IPS-18a (cell line): Measurements from ENCODE around the gene MAP2K5.

Experiments used
- H3K27ac ChIP-seq: one replicate; pipeline ENCODE4 v1.5.1; 2013; ENCODE audit warnings: low read length
- H3K27me3 ChIP-seq: one replicate; pipeline ENCODE4 v1.6.1; 2013; ENCODE audit warnings: mild to moderate bottlenecking, low read length; ENCODE audit not compliant: control insufficient read depth, insufficient read depth
- H3K36me3 ChIP-seq: one replicate; pipeline ENCODE4 v1.6.1; 2013; ENCODE audit warnings: low read depth, low read length; ENCODE audit not compliant: control insufficient read depth
- H3K4me1 ChIP-seq: one replicate; pipeline ENCODE4 v1.6.1; 2013; ENCODE audit warnings: low read depth, low read length; ENCODE audit not compliant: control insufficient read depth
- H3K4me3 ChIP-seq: one replicate; pipeline ENCODE4 v1.5.1; 2013; ENCODE audit warnings: low read length
- H3K9ac ChIP-seq: one replicate; pipeline ENCODE4 v1.6.1; 2013; ENCODE audit warnings: mild to moderate bottlenecking, low read length, moderate library complexity
- H3K9me3 ChIP-seq: one replicate; pipeline ENCODE4 v1.6.1; 2013; ENCODE audit warnings: low read depth, low read length; ENCODE audit not compliant: control insufficient read depth

The MAP2K5 gene

GRCh38 chr15:67719330-67719959 is 176.9 kb downstream of the MAP2K5 start:
- Histone ChIP-seq H3K36me3 (no peaks in the 10 kb centered on the region), H3K27ac (no peak overlapping the region), H3K27me3 (no peaks in the 10 kb centered on the region), H3K9ac (no peak overlapping the region), H3K4me3 (no peak overlapping the region), H3K4me1 (no peaks in the 10 kb centered on the region), H3K9me3 (no peaks in the 10 kb centered on the region)

DNA sequence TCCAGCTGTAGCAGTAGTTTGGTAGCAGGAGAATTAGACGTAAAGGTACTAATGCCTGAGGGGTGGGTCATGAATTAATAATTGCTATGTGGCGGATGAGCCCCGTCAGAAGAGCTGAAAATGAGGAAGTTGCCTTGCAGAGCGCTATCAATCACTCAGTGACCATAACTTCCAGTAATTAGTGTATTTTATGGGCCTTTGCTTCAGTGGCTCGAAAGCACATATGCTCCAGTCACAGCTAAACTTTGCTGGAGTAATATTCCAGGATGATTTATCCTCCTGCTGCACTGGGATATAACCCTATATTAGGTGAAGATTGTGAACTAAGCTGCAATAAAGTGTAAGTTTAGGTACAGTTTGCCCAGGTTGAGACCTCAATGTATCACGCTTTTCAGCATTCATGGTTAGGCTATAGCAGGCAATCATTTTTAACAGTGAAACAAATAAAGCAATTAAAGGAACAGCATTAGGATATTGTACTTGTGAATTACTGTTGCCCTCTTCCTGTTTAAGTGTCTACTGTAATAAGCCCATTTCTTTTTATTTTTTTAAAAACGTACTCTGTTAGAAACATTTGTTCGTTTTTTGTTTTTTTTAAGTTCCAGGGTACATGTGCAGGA is 178.2 kb downstream of the MAP2K5 start:
- H3K4me1 ChIP-seq = no peaks in the 10 kb centered on the region
- no peaks in the 10 kb centered on the region for H3K27me3 ChIP-seq
- H3K9ac ChIP-seq = no peak overlapping the region
- no peaks in the 10 kb centered on the region for H3K36me3 ChIP-seq
- no peak overlapping the region for H3K27ac ChIP-seq
- H3K9me3 ChIP-seq = no peaks in the 10 kb centered on the region
- no peak overlapping the region for H3K4me3 ChIP-seq

GRCh38 chr15:67722030-67722817 is 179.7 kb downstream of the MAP2K5 start:
- no peaks in the 10 kb centered on the region for H3K36me3 ChIP-seq
- no peak overlapping the region for H3K27ac ChIP-seq
- H3K9me3 ChIP-seq = no peaks in the 10 kb centered on the region
- no peaks in the 10 kb centered on the region for H3K27me3 ChIP-seq
- H3K4me1 ChIP-seq = no peaks in the 10 kb centered on the region
- no peak overlapping the region for H3K9ac ChIP-seq
- H3K4me3 ChIP-seq = no peak overlapping the region

GRCh38 chr15:67723294-67724024 is 181.0 kb downstream of the MAP2K5 start:
- no peak overlapping the region for H3K9ac ChIP-seq
- H3K4me1 ChIP-seq = peaks cover under 1% of the 10 kb centered on the region
- no peaks in the 10 kb centered on the region for H3K27me3 ChIP-seq
- no peak overlapping the region for H3K4me3 ChIP-seq
- no peak overlapping the region for H3K27ac ChIP-seq
- H3K36me3 ChIP-seq = no peaks in the 10 kb centered on the region
- no peaks in the 10 kb centered on the region for H3K9me3 ChIP-seq

DNA sequence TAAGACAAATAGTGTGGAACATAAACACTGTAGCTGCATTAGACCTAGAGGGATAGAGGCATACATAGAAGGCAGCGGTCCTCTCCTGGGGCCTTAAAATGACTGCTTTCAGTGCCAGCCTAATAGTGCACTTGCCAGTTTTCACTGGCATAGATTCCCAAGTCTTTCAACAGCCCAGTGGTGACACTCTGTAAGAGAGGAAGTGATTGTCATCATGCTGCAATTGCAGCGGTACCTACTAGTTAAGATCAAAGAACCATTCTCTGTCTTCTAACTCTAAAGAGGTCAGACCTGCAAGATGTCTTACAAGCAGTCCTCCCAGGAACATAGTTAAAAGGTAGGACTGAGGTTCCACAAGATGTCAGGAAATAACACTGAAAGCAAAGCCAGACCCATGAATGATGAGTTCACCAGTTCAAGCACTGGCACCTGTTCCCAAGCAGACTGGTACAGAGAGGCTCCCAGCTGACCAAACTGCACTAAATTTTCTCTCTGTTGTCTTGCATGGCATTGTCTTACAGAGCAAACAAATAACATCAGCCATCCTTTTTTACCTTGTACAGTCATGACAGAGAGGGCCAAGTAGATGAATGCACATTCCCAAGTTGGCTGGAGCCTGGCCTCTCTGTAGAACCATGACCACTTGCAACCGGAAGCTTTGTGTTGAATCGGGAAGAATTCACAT is 182.3 kb downstream of the MAP2K5 start:
- Histone ChIP-seq H3K36me3 (no peaks in the 10 kb centered on the region), H3K9ac (no peak overlapping the region), H3K27me3 (no peaks in the 10 kb centered on the region), H3K27ac (no peak overlapping the region), H3K4me1 (peaks cover 4% of the 10 kb centered on the region), H3K4me3 (no peak overlapping the region), H3K9me3 (no peaks in the 10 kb centered on the region)

- Histone ChIP-seq H3K36me3 (no peaks in the 10 kb centered on the region), H3K4me3 (no peak overlapping the region), H3K4me1 (peaks cover 32% of the 10 kb centered on the region), H3K27ac (no peak overlapping the region), H3K9ac (no peak overlapping the region), H3K9me3 (no peaks in the 10 kb centered on the region), H3K27me3 (no peaks in the 10 kb centered on the region)
These were observed 187.6 kb downstream of the MAP2K5 start for GRCh38 chr15:67730135-67730534.

DNA sequence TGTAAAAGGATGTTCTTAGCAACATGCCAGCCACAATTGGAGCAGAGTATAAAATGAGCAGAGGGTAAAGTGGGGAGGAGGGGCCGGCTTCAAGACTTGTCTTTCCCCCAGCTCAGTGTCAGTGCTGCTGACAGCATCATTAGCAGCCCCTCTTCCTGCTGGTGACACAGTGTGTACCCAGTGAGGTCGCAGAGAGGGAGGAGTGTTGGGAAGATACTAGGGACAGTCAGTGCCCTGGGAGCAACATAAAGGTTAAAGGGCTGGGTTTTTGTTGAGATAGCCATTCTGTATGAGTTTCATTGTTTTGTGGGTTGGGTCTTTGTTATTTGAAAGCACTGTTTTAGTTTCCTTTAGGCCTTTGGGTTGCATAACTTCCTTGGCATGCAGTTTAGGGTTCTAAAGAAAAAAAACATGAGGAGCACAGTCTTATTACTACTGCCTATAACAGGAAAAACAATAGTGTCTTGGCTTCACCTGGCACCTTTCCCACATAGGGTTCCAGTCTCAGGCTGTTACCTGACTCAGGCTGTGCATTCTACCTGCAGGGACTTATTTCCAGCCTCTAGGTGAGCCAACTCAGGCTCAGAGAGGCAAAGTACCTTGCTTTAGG is 188.7 kb downstream of the MAP2K5 start:
- Histone ChIP-seq H3K4me1 (peaks cover 32% of the 10 kb centered on the region), H3K27me3 (no peaks in the 10 kb centered on the region), H3K4me3 (no peak overlapping the region), H3K27ac (no peak overlapping the region), H3K9ac (no peak overlapping the region), H3K9me3 (no peaks in the 10 kb centered on the region), H3K36me3 (no peaks in the 10 kb centered on the region)

- no peak overlapping the region for H3K4me3 ChIP-seq
- H3K4me1 ChIP-seq = peaks cover 32% of the 10 kb centered on the region
- no peaks in the 10 kb centered on the region for H3K36me3 ChIP-seq
- H3K9me3 ChIP-seq = no peaks in the 10 kb centered on the region
- H3K9ac ChIP-seq = no peak overlapping the region
- H3K27ac ChIP-seq = no peak overlapping the region
- H3K27me3 ChIP-seq = no peaks in the 10 kb centered on the region
These were observed 189.7 kb downstream of the MAP2K5 start for GRCh38 chr15:67732164-67732563.

- H3K36me3 ChIP-seq = no peaks in the 10 kb centered on the region
- no peak overlapping the region for H3K27ac ChIP-seq
- no peaks in the 10 kb centered on the region for H3K9me3 ChIP-seq
- H3K27me3 ChIP-seq = no peaks in the 10 kb centered on the region
- no peak overlapping the region for H3K9ac ChIP-seq
- H3K4me3 ChIP-seq = no peak overlapping the region
- peaks cover 32% of the 10 kb centered on the region for H3K4me1 ChIP-seq
These were observed 190.3 kb downstream of the MAP2K5 start for GRCh38 chr15:67732671-67733374.

- no peak overlapping the region for H3K4me3 ChIP-seq
- no peaks in the 10 kb centered on the region for H3K27me3 ChIP-seq
- no peak overlapping the region for H3K9ac ChIP-seq
- H3K36me3 ChIP-seq = no peaks in the 10 kb centered on the region
- H3K4me1 ChIP-seq = peaks cover 26% of the 10 kb centered on the region
- H3K9me3 ChIP-seq = no peaks in the 10 kb centered on the region
- H3K27ac ChIP-seq = no peak overlapping the region
These were observed 193.4 kb downstream of the MAP2K5 start for GRCh38 chr15:67735896-67736295.
